Limb (tissue), 2 donors: ENCODE data around the gene BCL2L1.
"Not testable (repeated sequence)": the region's sequence is repeated elsewhere in the genome, so short reads cannot be mapped to it uniquely, and the experiment has no call there.

Experiments used
- DNase-seq, 2 donors: peaks; one replicate each; pipeline ENCODE4 v3.0.0-alpha.2; 2016; ENCODE audit errors: extremely low spot score in 2 of 2

The BCL2L1 gene

GRCh38 chr20:31675828-31676608 lies 46.6 kb downstream of the BCL2L1 start:
- no peak for DNase-seq

- no peak for DNase-seq
These were observed 47.5 kb downstream of the BCL2L1 start for GRCh38 chr20:31674895-31675827.

GRCh38 chr20:31673943-31674463 lies 48.7 kb downstream of the BCL2L1 start:
- no peak for DNase-seq

- no peak for DNase-seq
These were observed 49.2 kb downstream of the BCL2L1 start for GRCh38 chr20:31673435-31673834.

- no peak for DNase-seq
These were observed 51.3 kb downstream of the BCL2L1 start for GRCh38 chr20:31671324-31671723.

- DNase-seq: peak in 1 of 2 donors; percentile 52
These were observed 52.1 kb downstream of the BCL2L1 start for GRCh38 chr20:31670371-31671228.

GRCh38 chr20:31669876-31670275 lies 52.8 kb downstream of the BCL2L1 start:
- no peak for DNase-seq

GRCh38 chr20:31668944-31669343 lies 53.7 kb downstream of the BCL2L1 start:
- not testable (repeated sequence) for DNase-seq

GRCh38 chr20:31667315-31668285 lies 55.1 kb downstream of the BCL2L1 start:
- no peak for DNase-seq

GRCh38 chr20:31666258-31667042 lies 56.2 kb downstream of the BCL2L1 start:
- DNase-seq: no peak

- no peak for DNase-seq
These were observed 56.9 kb downstream of the BCL2L1 start for GRCh38 chr20:31665753-31666152.

GRCh38 chr20:31664696-31665354 lies 57.8 kb downstream of the BCL2L1 start:
- no peak for DNase-seq

GRCh38 chr20:31663838-31664695 lies 58.6 kb downstream of the BCL2L1 start:
- DNase-seq: no peak

- no peak for DNase-seq
These were observed 59.2 kb downstream of the BCL2L1 start for GRCh38 chr20:31663524-31663837.

GRCh38 chr20:31662372-31662854 lies 60.3 kb downstream of the BCL2L1 start:
- no peak for DNase-seq

GRCh38 chr20:31661625-31662371 lies 60.9 kb downstream of the BCL2L1 start:
- peak; percentile 75 to 90 for DNase-seq

- DNase-seq: no peak
These were observed 68.1 kb downstream of the BCL2L1 start for GRCh38 chr20:31654534-31654933.
